Natural killer cell (primary cell): Measurements from ENCODE around the gene ELMO1. TPM values are rescaled to one million over a fixed set of nuclear protein-coding genes. Genes with fewer than 3 reads are reported as not detected.

ENCODE experiments used
- ATAC-seq, 3 donors: fragments of 150-1000 bp in 2 of 3; fragments of 200-7000 bp in 1 of 3; cut with Tn5 transposase; 1 replicate in 1 of 3; 2 replicates in 2 of 3; pipeline ENCODE4 v1.10.0; 2021; ENCODE audit warnings: mild to moderate bottlenecking in 2 of 3, moderate library complexity in 2 of 3
- DNase-seq, 2 donors: peaks; one replicate each; pipeline versions ENCODE4 v3.0.0 to v3.0.0-alpha.2; 2013 to 2021; ENCODE audit warnings: mixed read lengths in 1 of 2
- H3K27ac ChIP-seq: one replicate; pipeline ENCODE4 v1.5.1; 2013; ENCODE audit warnings: mild to moderate bottlenecking, low read length
- H3K27me3 ChIP-seq: one replicate; pipeline ENCODE4 v1.6.1; 2013; ENCODE audit warnings: low read length; ENCODE audit not compliant: control insufficient read depth, insufficient read depth
- H3K36me3 ChIP-seq: one replicate; pipeline ENCODE4 v1.6.1; 2013; ENCODE audit warnings: low read length; ENCODE audit not compliant: control insufficient read depth, insufficient read depth
- H3K4me1 ChIP-seq: one replicate; pipeline ENCODE4 v1.6.1; 2013; ENCODE audit warnings: low read length; ENCODE audit not compliant: control insufficient read depth, insufficient read depth
- H3K4me3 ChIP-seq: one replicate; pipeline ENCODE4 v1.5.1; 2013; ENCODE audit warnings: low read length
- H3K9me3 ChIP-seq: one replicate; pipeline ENCODE4 v1.6.1; 2013; ENCODE audit warnings: low read length; ENCODE audit not compliant: control insufficient read depth, insufficient read depth
- H3K27ac Mint-ChIP-seq, 2 donors: one replicate each; pipeline ENCODE4 v1.8.0; 2022; ENCODE audit warnings: mild to moderate bottlenecking in 2 of 2, mixed read lengths in 2 of 2, moderate library complexity in 1 of 2
- H3K27me3 Mint-ChIP-seq, 2 donors: one replicate each; pipeline ENCODE4 v1.8.0; 2022; ENCODE audit warnings: low read depth in 2 of 2, mixed read lengths in 2 of 2
- H3K36me3 Mint-ChIP-seq: one replicate; pipeline ENCODE4 v1.8.0; 2022; ENCODE audit warnings: mixed read lengths
- H3K4me1 Mint-ChIP-seq, 2 donors: one replicate each; pipeline ENCODE4 v1.8.0; 2022; ENCODE audit warnings: mixed read lengths in 2 of 2
- H3K4me3 Mint-ChIP-seq: one replicate; pipeline ENCODE4 v1.8.0; 2022; ENCODE audit warnings: mild to moderate bottlenecking, moderate library complexity, mixed read lengths
- H3K9me3 Mint-ChIP-seq, 2 donors: one replicate each; pipeline ENCODE4 v1.8.0; 2022; ENCODE audit warnings: mixed read lengths in 2 of 2
- WGBS: methylation state at CpG from one replicate; pipeline ENCODE4 v1.1.7; 2013; ENCODE audit warnings: missing lambda C conversion rate; ENCODE audit not compliant: insufficient coverage; 5-methylcytosine and 5-hydroxymethylcytosine counted together
- intact Hi-C: fragments of 100-400 bp; cut with micrococcal nuclease; formaldehyde crosslinking; loops from one replicate; pipeline ENCODE4 v1.14.2; 2022
- total RNA-seq, 4 donors: library from RNA; stranded (reverse); fragments of 120-200 nt in 1 of 4; gene quantifications; one replicate each; pipeline versions ENCODE4 v1.2.3 to v1.2.4, GENCODE V29; 2013 to 2022
- TF ChIP-seq, protein P1 (sequence below): fragments of 200-600 bp; IDR thresholded peaks from one replicate; pipeline ENCODE4 v1.8.0; 2022; ENCODE audit warnings: antibody characterized with exemption

The ELMO1 gene
- total RNA-seq, 3 donors from 2014 or later (not counting 1 experiment from before 2014, with no cell fraction given): 127 to 147 (median 130) TPM

DNA sequence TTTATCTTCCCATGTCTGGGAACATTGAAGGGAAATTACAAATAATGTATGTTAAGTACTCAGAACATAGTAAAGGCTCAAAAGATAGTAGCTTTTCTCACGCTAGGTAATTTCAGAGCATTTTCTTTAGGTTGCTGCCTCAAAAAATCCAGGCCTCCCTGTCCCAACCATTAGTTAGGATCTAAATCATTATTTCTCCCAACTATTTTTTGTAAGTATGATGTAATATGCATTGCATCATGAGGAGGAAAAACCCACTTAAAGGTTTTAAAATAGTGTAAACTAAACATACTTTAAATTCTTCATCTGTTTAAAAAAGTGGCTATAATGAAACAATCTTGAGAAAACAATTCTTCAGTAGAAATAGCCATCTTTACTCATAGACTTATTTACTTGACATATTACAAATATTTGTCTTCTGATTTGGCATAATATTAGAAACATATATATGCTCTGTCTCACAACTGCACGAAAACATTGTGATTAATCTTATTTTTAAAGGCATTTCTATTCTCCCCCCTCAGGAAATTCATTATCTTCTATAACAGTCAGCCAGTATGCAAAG, 329.3 kb downstream of the ELMO1 start:
- intact Hi-C loops: no loop called here
- peak overlapping the region; percentile 18 to 19 for H3K27ac Mint-ChIP-seq
- no peaks in the 10 kb centered on the region for H3K9me3 ChIP-seq
- no peaks in the 10 kb centered on the region for H3K27me3 Mint-ChIP-seq
- no peak overlapping the region for H3K4me3 ChIP-seq
- no peaks in the 10 kb centered on the region for H3K4me1 ChIP-seq
- no peaks in the 10 kb centered on the region for H3K9me3 Mint-ChIP-seq
- no peak overlapping the region for H3K27ac ChIP-seq
- TF ChIP-seq, protein P1, sequence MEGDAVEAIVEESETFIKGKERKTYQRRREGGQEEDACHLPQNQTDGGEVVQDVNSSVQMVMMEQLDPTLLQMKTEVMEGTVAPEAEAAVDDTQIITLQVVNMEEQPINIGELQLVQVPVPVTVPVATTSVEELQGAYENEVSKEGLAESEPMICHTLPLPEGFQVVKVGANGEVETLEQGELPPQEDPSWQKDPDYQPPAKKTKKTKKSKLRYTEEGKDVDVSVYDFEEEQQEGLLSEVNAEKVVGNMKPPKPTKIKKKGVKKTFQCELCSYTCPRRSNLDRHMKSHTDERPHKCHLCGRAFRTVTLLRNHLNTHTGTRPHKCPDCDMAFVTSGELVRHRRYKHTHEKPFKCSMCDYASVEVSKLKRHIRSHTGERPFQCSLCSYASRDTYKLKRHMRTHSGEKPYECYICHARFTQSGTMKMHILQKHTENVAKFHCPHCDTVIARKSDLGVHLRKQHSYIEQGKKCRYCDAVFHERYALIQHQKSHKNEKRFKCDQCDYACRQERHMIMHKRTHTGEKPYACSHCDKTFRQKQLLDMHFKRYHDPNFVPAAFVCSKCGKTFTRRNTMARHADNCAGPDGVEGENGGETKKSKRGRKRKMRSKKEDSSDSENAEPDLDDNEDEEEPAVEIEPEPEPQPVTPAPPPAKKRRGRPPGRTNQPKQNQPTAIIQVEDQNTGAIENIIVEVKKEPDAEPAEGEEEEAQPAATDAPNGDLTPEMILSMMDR: no peak
- H3K4me1 Mint-ChIP-seq: peaks cover 53 to 63% of the 10 kb centered on the region in 2 donors
- no peak overlapping the region for H3K4me3 Mint-ChIP-seq
- H3K36me3 ChIP-seq: no peaks in the 10 kb centered on the region
- 100% methylated on average over 2 of the region's 2 CpGs for WGBS
- no peaks in the 10 kb centered on the region for H3K36me3 Mint-ChIP-seq
- ATAC-seq (no peak), DNase-seq (no peak)
- no peaks in the 10 kb centered on the region for H3K27me3 ChIP-seq

- DNase-seq (no peak), ATAC-seq (no peak)
- peaks cover 56 to 73% of the 10 kb centered on the region in 2 donors for H3K4me1 Mint-ChIP-seq
- H3K9me3 Mint-ChIP-seq: peaks cover 0 to 3% of the 10 kb centered on the region in 2 donors
- intact Hi-C loops: no loop called here
- WGBS: 95% methylated on average over 6 of the region's 6 CpGs
- no peaks in the 10 kb centered on the region for H3K9me3 ChIP-seq
- H3K27me3 Mint-ChIP-seq: no peaks in the 10 kb centered on the region
- TF ChIP-seq, protein P1: no peak
- H3K36me3 Mint-ChIP-seq: no peaks in the 10 kb centered on the region
- H3K27ac ChIP-seq: no peak overlapping the region
- H3K36me3 ChIP-seq: no peaks in the 10 kb centered on the region
- no peak overlapping the region for H3K4me3 ChIP-seq
- H3K4me1 ChIP-seq: peaks cover 2% of the 10 kb centered on the region
- no peak overlapping the region for H3K27ac Mint-ChIP-seq
- no peak overlapping the region for H3K4me3 Mint-ChIP-seq
- no peaks in the 10 kb centered on the region for H3K27me3 ChIP-seq
Observed at GRCh38 chr7:37118004-37118403, 330.7 kb downstream of the ELMO1 start.

DNA sequence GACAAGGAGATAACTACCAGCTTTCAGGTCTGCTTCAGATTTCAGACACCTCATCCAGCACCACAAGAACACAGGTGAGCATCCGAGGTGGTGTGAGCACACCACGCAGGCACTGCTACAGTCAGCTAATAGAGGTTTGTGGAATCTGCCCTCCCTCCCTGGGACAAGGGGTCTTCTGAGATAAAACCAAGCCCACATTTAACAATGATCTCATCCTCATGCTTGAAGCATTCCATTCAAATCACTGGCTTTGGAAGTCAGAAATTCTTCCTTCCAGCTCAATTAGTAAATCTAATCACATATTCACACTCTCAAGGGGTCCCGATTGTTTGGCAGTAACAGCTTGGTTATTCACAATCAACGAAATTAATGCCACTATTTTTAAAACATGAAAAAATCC, 331.4 kb downstream of the ELMO1 start:
- intact Hi-C loops: no loop called here
- H3K27me3 Mint-ChIP-seq: no peaks in the 10 kb centered on the region

More for the DNA sequence above, 331.4 kb downstream of the ELMO1 start:
- no peak for ATAC-seq
- no peak overlapping the region for H3K4me3 Mint-ChIP-seq
- H3K4me3 ChIP-seq: no peak overlapping the region
- H3K36me3 ChIP-seq: no peaks in the 10 kb centered on the region
- no peak overlapping the region for H3K27ac Mint-ChIP-seq
- H3K4me1 Mint-ChIP-seq: peaks cover 56 to 73% of the 10 kb centered on the region in 2 donors
- H3K27me3 ChIP-seq: no peaks in the 10 kb centered on the region
- TF ChIP-seq, protein P1: no peak
- peaks cover 5% of the 10 kb centered on the region for H3K4me1 ChIP-seq
- H3K36me3 Mint-ChIP-seq: no peaks in the 10 kb centered on the region
- WGBS: 95% methylated on average over 3 of the region's 4 CpGs
- peaks cover 0 to 3% of the 10 kb centered on the region in 2 donors for H3K9me3 Mint-ChIP-seq
- no peak for DNase-seq
- H3K9me3 ChIP-seq: no peaks in the 10 kb centered on the region
- H3K27ac ChIP-seq: no peak overlapping the region
